Neural progenitor cell (in vitro differentiated cells): ENCODE measurements around the gene TSLP.

ENCODE experiments used
- EZH2 ChIP-seq: fragments of 200-600 bp; sonication (generic); IDR thresholded peaks from 2 replicates; pipeline ENCODE4 v1.6.1; 2017; ENCODE audit warnings: antibody characterized with exemption, mild to moderate bottlenecking, moderate library complexity
- EZH2phosphoT487 ChIP-seq: fragments of 200-600 bp; sonication (generic); IDR thresholded peaks from 2 replicates; pipeline ENCODE4 v1.6.1; 2017; ENCODE audit warnings: antibody characterized with exemption
- TF ChIP-seq, protein P1 (sequence below): fragments of 200-600 bp; sonication (generic); IDR thresholded peaks from 2 replicates; pipeline ENCODE4 v1.5.1; 2017; ENCODE audit warnings: antibody characterized with exemption, mild to moderate bottlenecking

DNA sequence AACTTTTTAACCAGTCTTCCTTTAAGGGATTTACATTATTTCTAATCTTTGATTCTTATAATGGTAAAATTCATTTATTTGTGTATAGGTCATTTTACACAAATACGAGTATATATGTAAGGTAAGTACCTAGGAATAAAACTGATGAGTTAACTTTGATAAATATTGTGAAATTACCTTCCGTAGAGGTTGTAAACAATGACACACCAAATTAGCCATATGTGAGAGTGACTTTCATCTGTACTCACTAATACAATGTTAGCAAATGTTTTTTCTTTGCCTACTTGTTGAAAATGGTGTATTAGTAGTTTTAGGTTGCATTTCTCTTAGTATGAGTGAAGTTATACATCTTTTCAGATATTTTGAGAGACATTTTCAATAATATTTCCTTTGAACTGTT lies 42.6 kb upstream of the TSLP start:
- TF ChIP-seq, protein P1, sequence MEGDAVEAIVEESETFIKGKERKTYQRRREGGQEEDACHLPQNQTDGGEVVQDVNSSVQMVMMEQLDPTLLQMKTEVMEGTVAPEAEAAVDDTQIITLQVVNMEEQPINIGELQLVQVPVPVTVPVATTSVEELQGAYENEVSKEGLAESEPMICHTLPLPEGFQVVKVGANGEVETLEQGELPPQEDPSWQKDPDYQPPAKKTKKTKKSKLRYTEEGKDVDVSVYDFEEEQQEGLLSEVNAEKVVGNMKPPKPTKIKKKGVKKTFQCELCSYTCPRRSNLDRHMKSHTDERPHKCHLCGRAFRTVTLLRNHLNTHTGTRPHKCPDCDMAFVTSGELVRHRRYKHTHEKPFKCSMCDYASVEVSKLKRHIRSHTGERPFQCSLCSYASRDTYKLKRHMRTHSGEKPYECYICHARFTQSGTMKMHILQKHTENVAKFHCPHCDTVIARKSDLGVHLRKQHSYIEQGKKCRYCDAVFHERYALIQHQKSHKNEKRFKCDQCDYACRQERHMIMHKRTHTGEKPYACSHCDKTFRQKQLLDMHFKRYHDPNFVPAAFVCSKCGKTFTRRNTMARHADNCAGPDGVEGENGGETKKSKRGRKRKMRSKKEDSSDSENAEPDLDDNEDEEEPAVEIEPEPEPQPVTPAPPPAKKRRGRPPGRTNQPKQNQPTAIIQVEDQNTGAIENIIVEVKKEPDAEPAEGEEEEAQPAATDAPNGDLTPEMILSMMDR: no peak
- no peak for TF ChIP-seq EZH2
- no peak for TF ChIP-seq EZH2phosphoT487
